Measurements from ENCODE around the gene RUNDC3A.

DNA sequence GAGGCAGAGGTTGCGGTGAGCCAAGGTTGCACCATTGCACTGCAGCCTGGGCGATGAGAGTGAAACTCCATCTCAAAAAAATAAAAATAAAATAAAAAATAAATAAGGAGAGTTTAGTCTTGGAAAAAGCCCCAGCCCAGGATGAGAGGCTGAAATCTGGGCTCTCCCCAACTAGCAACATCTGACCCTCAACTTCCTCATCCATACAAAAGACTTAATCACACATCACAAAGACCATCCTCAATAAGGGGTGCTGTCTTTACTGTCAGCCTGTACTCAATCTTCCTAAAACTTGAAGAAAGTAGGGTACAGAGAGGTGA, 29.1 kb upstream of the RUNDC3A start:
- TF ChIP-seq PRDM1 (tag by site-specific recombination; IDR thresholded peaks at IDR 0.05) (no peak), ZNF768 (tag by site-specific recombination; IDR thresholded peaks at IDR 0.05) (0 out of 2 replicates have a peak, but pooled peaks have one; percentile 12), ZBTB21 (tag by site-specific recombination; IDR thresholded peaks at IDR 0.05) (no peak)
